Mesothelial cell of epicardium (in vitro differentiated cells): ENCODE measurements around the gene ANO9. TPM values are rescaled to one million over a fixed set of nuclear protein-coding genes. Genes with fewer than 3 reads are reported as not detected.
A peak's percentile ranks its signal among the peaks of the same experiment; 100 is the strongest.

Experiments used
- DNase-seq, 2 experiments: peaks; one replicate each; pipeline ENCODE4 v3.0.0; 2021; ENCODE audit warnings: low spot score in 2 of 2; ENCODE audit not compliant: unreplicated experiment in 2 of 2
- H3K27ac Mint-ChIP-seq: 2 replicates; pipeline ENCODE4 v1.8.0; 2021; ENCODE audit warnings: mixed read lengths
- H3K27me3 Mint-ChIP-seq: 2 replicates; pipeline ENCODE4 v1.8.0; 2021; ENCODE audit warnings: low read depth, mixed read lengths
- H3K36me3 Mint-ChIP-seq: 2 replicates; pipeline ENCODE4 v1.8.0; 2021; ENCODE audit warnings: mixed read lengths
- H3K4me1 Mint-ChIP-seq: 2 replicates; pipeline ENCODE4 v1.8.0; 2021; ENCODE audit warnings: mixed read lengths
- H3K4me3 Mint-ChIP-seq: 2 replicates; pipeline ENCODE4 v1.8.0; 2021; ENCODE audit warnings: mild to moderate bottlenecking, moderate library complexity, mixed read lengths
- H3K9me3 Mint-ChIP-seq: 2 replicates; pipeline ENCODE4 v1.8.0; 2021; ENCODE audit warnings: mixed read lengths
- total RNA-seq: library from RNA; stranded (reverse); gene quantifications from 3 replicates; pipeline ENCODE4 v1.2.1, GENCODE V29; 2021
- TF ChIP-seq, protein P1 (sequence below): fragments of 200-600 bp; sonication (generic); IDR thresholded peaks from one replicate; pipeline ENCODE4 v1.5.0; 2021; ENCODE audit warnings: antibody characterized with exemption; ENCODE audit not compliant: unreplicated experiment

ANO9 gene
- total RNA-seq, 1 donor from 2014 or later: 30.6 TPM

DNA sequence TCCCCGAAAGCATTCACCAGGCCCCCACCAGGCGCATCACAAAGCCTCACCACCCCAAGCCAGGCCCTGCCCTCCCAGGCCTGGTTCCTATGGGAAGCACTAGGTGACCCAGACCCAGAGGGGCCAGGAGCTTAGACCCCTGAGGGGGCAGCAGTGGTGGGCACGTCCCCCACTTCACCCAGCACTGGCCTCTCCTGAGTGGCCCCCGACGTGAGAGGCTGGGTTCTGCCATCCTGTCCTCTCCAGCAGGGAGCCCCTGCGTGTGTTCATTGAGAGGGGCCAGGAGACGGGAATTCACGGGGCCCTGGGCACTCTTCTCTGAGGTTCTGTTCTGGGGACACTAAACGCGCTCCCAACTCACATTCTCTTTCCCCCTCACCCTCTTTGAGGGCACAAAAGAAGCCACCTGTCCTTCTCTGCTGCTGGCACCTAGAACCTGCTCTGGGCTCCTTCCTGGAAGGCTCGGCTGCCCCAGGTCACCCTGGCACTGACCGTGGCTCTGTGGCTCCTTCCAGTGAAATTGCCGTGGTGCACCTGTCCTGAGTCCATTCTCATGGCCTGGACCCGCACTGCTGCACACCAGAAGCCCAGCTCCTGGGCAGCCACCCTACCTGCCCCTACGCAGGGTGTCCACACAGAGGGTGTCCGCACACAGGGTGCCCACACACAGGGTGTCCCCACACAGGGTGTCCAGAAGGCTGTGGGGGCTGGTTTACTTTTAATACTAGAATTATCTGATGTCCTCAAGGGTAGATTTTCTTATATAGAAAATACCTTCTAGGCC lies 20.5 kb upstream of the ANO9 start:
- peaks cover 13% of the 10 kb centered on the region for H3K4me1 Mint-ChIP-seq
- H3K27ac Mint-ChIP-seq: no peak overlapping the region
- peaks cover 3% of the 10 kb centered on the region for H3K9me3 Mint-ChIP-seq
- no peak overlapping the region for H3K4me3 Mint-ChIP-seq
- H3K27me3 Mint-ChIP-seq: no peaks in the 10 kb centered on the region
- TF ChIP-seq, protein P1, sequence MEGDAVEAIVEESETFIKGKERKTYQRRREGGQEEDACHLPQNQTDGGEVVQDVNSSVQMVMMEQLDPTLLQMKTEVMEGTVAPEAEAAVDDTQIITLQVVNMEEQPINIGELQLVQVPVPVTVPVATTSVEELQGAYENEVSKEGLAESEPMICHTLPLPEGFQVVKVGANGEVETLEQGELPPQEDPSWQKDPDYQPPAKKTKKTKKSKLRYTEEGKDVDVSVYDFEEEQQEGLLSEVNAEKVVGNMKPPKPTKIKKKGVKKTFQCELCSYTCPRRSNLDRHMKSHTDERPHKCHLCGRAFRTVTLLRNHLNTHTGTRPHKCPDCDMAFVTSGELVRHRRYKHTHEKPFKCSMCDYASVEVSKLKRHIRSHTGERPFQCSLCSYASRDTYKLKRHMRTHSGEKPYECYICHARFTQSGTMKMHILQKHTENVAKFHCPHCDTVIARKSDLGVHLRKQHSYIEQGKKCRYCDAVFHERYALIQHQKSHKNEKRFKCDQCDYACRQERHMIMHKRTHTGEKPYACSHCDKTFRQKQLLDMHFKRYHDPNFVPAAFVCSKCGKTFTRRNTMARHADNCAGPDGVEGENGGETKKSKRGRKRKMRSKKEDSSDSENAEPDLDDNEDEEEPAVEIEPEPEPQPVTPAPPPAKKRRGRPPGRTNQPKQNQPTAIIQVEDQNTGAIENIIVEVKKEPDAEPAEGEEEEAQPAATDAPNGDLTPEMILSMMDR: no peak
- peaks cover 15% of the 10 kb centered on the region for H3K36me3 Mint-ChIP-seq
- no peak for DNase-seq

DNA sequence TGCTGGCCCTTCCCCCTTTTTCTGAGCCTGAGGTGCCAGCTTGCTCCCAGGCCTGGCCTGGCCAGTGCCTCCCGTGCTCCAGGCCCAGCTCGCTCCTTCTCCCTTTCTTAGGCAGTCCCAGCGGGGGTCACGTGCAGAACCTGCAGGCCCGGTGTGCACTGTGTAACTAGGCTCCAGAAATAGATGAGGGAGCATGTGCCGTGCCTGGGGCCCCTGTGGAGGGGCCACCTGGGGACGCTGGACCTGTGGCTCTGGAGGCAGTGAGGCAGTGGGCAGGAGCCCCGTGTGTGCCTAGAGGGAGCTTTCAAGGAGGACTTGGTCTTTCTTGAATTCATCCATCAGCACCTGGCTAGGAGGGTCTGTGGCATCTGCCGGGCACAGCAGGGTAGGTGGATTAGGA lies 19.8 kb upstream of the ANO9 start:
- no peak for DNase-seq
- Mint-ChIP-seq H3K9me3 (peaks cover 3% of the 10 kb centered on the region), H3K4me1 (peaks cover 13% of the 10 kb centered on the region), H3K27ac (no peak overlapping the region), H3K36me3 (peaks cover 14% of the 10 kb centered on the region), H3K4me3 (no peak overlapping the region), H3K27me3 (no peaks in the 10 kb centered on the region)
- TF ChIP-seq, protein P1: no peak

DNA sequence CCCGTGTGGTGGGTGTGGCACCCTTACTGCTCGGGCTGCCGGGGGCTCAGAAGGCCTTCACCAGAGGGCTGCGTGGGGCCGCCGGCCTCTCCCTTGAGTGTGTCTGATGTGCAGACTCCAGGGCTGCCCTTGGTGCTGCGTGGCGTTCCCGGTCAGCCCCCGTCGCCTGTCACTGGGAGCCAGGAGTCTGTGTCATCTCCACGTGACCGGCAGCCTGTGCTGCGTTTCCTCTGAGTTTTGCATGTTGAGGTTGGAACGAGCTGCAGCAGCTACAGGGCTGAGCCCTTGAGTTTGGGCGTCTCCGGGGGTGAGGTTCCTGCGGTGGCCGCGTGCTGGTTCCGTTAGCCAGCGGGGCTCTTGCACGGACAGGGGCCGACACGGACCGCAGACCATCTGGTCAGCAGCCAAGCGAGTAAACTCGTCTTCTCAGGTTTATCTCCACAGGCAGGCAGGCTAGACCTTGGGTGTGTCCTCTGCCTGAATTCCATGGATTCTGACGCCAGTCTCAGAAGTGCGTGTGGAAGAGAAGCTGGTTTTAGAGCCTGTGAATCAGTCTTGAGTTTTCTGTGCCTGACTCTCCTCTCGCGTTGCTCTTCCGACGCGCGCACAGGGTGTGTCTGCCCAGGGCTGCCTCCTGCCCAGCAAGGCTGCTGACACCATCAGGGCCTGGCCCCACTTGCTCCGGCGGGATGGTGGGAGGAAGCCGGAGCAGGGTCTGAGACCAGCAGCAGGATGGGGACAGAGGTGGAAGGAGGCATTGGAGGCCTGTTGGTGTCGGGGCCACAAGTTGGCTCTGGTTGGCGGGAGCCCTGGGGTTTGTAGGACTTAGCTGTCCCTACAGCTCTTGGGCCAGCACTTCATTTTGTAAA lies 18.8 kb upstream of the ANO9 start:
- TF ChIP-seq, protein P1: no peak
- Mint-ChIP-seq H3K4me1 (peaks cover 6% of the 10 kb centered on the region), H3K9me3 (no peaks in the 10 kb centered on the region), H3K36me3 (peaks cover 7% of the 10 kb centered on the region), H3K27ac (peak overlapping the region; percentile 80), H3K27me3 (no peaks in the 10 kb centered on the region), H3K4me3 (no peak overlapping the region)
- DNase-seq: no peak

GRCh38 chr11:459511-460220 lies 17.9 kb upstream of the ANO9 start:
- Mint-ChIP-seq H3K4me3 (no peak overlapping the region), H3K27ac (no peak overlapping the region), H3K27me3 (no peaks in the 10 kb centered on the region), H3K9me3 (no peaks in the 10 kb centered on the region), H3K36me3 (peaks cover 7% of the 10 kb centered on the region), H3K4me1 (peaks cover 6% of the 10 kb centered on the region)
- no peak for DNase-seq
- TF ChIP-seq, protein P1: no peak

- Mint-ChIP-seq H3K27me3 (no peaks in the 10 kb centered on the region), H3K27ac (no peak overlapping the region), H3K4me1 (peaks cover 6% of the 10 kb centered on the region), H3K36me3 (peaks cover 9% of the 10 kb centered on the region), H3K4me3 (no peak overlapping the region), H3K9me3 (no peaks in the 10 kb centered on the region)
- TF ChIP-seq, protein P1: no peak
- no peak for DNase-seq
These were observed 15.4 kb upstream of the ANO9 start for GRCh38 chr11:457111-457760.
